ENCODE data around the gene HSDL1. TPM values are rescaled to one million over a fixed set of nuclear protein-coding genes. Genes with fewer than 3 reads are reported as not detected.

Gene HSDL1
- polyA plus RNA-seq, 1 donor from 2014 or later = 12.3 TPM

- no peaks in the 10 kb centered on the region for H3K27me3 Mint-ChIP-seq
- no peaks in the 10 kb centered on the region for H3K9me3 Mint-ChIP-seq
- H3K4me3 Mint-ChIP-seq = no peak overlapping the region
- H3K27ac Mint-ChIP-seq = no peak overlapping the region
- peaks cover 0 to 7% (median 5%) of the 10 kb centered on the region in 3 donors for H3K4me1 Mint-ChIP-seq
- peaks cover 3% of the 10 kb centered on the region for H3K36me3 Mint-ChIP-seq
Observed at GRCh38 chr16:84180519-84181140, 35.7 kb upstream of the HSDL1 start.

DNA sequence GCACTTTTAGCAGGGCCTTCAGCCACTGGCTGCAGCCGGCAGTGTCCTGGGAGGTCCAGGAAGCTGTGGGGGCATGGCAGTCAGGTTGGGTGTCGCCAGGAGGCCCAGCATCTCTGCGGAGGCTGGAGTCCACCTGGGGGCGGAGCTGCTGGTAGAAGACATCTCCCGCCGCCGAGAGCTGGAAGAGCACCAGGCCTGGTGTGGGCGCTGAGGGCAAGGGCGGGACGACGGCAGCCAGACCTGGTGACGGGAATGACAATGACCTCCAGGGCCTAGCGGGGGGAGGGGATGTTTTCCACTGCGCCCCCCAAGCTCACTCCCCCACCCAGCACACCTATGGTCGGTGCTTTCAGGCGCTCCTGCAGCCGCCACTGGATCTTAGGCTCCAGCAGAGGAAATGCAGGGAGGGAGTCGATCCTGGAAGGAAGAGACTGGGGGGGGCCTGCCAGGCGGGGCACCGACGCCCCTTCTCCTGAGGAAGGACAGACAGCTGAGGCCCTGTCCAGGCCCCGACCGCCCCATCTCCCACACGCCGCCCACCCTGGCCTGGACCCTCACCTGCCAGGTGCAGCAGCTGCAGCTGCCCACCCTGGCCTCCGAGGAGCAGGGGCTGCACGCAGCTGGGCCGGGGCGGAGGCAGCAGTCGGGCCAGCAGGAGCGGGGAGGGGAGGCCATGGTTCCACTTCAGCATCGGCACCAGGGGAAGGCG is 34.8 kb upstream of the HSDL1 start:
- H3K4me1 Mint-ChIP-seq = peaks cover 5 to 8% (median 6%) of the 10 kb centered on the region in 3 donors

GRCh38 chr16:84178892-84179611 is 34.1 kb upstream of the HSDL1 start:
- Mint-ChIP-seq H3K36me3 (peaks cover 3% of the 10 kb centered on the region), H3K27ac (no peak overlapping the region), H3K27me3 (no peaks in the 10 kb centered on the region), H3K4me1 (peaks cover 3 to 5% (median 4%) of the 10 kb centered on the region in 3 donors), H3K9me3 (no peaks in the 10 kb centered on the region), H3K4me3 (no peak overlapping the region)

More for the DNA sequence above, 34.8 kb upstream of the HSDL1 start:
- no peaks in the 10 kb centered on the region for H3K27me3 Mint-ChIP-seq
- no peak overlapping the region for H3K27ac Mint-ChIP-seq
- H3K36me3 Mint-ChIP-seq = peaks cover 3% of the 10 kb centered on the region
- H3K9me3 Mint-ChIP-seq = no peaks in the 10 kb centered on the region
- H3K4me3 Mint-ChIP-seq = no peak overlapping the region

DNA sequence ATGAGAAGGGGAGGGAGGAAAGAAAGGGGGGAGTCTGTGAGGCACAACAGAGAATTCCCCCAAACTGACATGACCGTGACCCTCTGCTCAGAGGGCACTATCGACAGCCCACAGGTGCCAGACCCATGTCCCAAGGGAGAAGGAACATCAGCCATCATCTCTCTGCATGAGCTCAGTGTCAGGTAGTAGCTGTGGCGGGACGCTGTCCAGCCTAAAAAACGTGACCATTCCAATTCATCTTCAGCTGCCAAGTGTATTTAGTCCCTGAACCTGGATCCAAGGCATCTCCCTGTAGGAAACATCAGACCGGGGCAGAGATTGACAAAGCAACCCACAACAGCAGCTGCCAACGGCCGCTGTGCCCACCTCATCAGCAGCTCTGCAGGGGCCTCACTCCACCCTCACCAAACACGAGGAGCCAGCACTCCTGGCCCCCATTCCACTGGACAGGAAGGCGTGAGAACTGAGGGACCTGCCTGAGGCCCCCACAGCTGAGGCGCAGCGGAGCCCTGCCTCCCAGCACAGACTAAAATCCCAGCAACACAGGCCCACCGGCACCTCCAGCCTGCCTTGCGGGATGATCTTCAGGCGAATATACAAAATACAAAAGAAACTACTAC is 33.3 kb upstream of the HSDL1 start:
- Mint-ChIP-seq H3K4me3 (peak overlapping the region in 1 of 4 donors; percentile 26), H3K4me1 (peaks cover 3 to 5% (median 4%) of the 10 kb centered on the region in 3 donors), H3K36me3 (peaks cover 3% of the 10 kb centered on the region), H3K9me3 (no peaks in the 10 kb centered on the region), H3K27me3 (no peaks in the 10 kb centered on the region), H3K27ac (peak overlapping the region in 1 of 3 donors; percentile 64)

DNA sequence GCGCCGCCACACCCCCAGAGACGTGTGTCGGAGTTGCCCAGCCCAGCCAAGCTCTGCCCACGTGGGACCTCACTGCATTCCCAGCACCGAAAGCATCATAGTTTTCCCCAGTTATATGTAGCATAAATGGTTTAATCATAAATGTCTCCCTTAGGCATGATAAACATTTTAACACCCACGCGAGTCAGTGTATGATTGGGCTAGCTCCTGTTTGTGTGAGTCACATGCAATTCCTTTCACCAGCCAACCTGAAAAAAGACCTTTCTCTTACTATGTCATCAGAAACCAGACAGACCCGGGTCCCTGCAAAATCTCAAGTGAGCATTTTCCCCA is 32.7 kb upstream of the HSDL1 start:
- Mint-ChIP-seq H3K4me3 (peak overlapping the region in 1 of 4 donors; percentile 26), H3K9me3 (no peaks in the 10 kb centered on the region), H3K27me3 (no peaks in the 10 kb centered on the region), H3K4me1 (peaks cover 3 to 5% (median 4%) of the 10 kb centered on the region in 3 donors), H3K36me3 (peaks cover 1% of the 10 kb centered on the region), H3K27ac (peak overlapping the region in 1 of 3 donors; percentile 64)

GRCh38 chr16:84176192-84177053 is 31.4 kb upstream of the HSDL1 start:
- H3K9me3 Mint-ChIP-seq = no peaks in the 10 kb centered on the region
- no peak overlapping the region for H3K27ac Mint-ChIP-seq
- H3K27me3 Mint-ChIP-seq = no peaks in the 10 kb centered on the region
- H3K36me3 Mint-ChIP-seq = no peaks in the 10 kb centered on the region
- no peak overlapping the region for H3K4me3 Mint-ChIP-seq
- H3K4me1 Mint-ChIP-seq = peaks cover 3 to 5% (median 4%) of the 10 kb centered on the region in 3 donors

DNA sequence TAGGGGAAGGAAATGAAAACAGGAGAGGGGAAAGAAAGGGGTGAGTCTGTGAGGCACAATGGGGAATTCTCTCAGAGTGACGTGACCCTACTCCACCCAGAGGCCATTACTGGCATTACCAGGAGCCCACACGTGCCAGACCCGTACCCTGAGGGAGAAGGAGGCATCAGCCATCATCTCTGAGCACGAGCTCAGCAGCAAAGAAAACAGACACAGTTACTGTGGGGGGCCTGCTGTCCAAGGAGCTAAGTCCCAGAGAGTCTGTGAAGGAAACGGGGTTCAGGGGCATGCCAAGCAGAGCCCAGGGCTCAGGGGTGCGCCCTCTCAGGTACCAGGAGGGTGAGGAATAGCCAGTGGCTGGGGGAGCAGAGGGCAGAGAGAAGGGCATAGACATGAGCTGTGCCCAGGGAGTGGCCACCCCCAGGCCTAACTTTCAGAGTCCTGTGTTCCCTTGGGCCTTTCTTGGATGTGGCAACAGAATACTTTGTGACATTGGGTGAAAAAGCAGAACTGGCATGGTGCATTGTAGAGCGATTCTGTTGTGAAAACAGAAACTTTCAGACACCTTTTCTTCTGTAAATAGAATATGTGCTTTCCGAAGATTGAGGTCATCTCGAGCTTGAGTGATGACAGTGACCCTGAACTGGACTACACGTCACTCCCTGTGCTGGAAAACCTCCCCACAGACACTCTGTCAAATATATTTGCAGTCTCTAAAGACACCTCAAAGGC is 30.5 kb upstream of the HSDL1 start:
- Mint-ChIP-seq H3K4me1 (peaks cover 3 to 5% (median 4%) of the 10 kb centered on the region in 3 donors), H3K36me3 (no peaks in the 10 kb centered on the region), H3K27ac (no peak overlapping the region), H3K4me3 (peak overlapping the region in 2 of 4 donors; percentile 36 to 70), H3K9me3 (no peaks in the 10 kb centered on the region), H3K27me3 (no peaks in the 10 kb centered on the region)

- H3K36me3 Mint-ChIP-seq = no peaks in the 10 kb centered on the region
- H3K4me3 Mint-ChIP-seq = no peak overlapping the region
- no peaks in the 10 kb centered on the region for H3K9me3 Mint-ChIP-seq
- no peak overlapping the region for H3K27ac Mint-ChIP-seq
- H3K4me1 Mint-ChIP-seq = peaks cover 3 to 5% (median 4%) of the 10 kb centered on the region in 3 donors
- H3K27me3 Mint-ChIP-seq = peaks cover 1% of the 10 kb centered on the region
Observed at GRCh38 chr16:84174396-84174795, 29.4 kb upstream of the HSDL1 start.

DNA sequence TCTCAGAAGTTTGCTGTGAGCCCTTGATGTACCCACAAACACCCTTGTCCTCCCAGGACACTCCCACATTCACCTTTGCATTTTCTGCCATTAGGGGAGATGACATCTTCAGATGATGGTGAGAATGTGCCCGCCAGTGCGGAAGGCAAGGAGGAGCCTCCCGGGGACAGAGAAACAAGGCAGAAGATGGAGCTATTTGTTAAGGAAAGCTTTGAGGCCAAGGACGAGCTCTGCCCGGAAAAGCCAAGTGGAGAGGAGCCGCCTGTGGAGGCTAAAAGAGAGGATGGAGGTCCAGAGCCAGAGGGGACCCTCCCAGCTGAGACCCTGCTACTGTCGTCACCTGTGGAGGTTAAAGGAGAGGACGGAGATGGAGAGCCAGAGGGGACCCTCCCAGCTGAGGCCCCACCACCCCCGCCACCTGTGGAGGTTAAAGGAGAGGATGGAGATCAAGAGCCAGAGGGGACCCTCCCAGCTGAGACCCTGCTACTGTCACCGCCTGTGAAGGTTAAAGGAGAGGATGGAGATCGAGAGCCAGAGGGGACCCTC is 24.9 kb upstream of the HSDL1 start:
- H3K4me3 Mint-ChIP-seq = no peak overlapping the region
- H3K9me3 Mint-ChIP-seq = no peaks in the 10 kb centered on the region
- H3K27ac Mint-ChIP-seq = no peak overlapping the region
- peaks cover 12% of the 10 kb centered on the region for H3K27me3 Mint-ChIP-seq
- no peaks in the 10 kb centered on the region for H3K36me3 Mint-ChIP-seq
- no peaks in the 10 kb centered on the region for H3K4me1 Mint-ChIP-seq

GRCh38 chr16:84166796-84167695 is 22.1 kb upstream of the HSDL1 start:
- no peak overlapping the region for H3K4me3 Mint-ChIP-seq
- H3K27me3 Mint-ChIP-seq = peaks cover 17% of the 10 kb centered on the region
- H3K27ac Mint-ChIP-seq = peak overlapping the region in 1 of 3 donors; percentile 19
- H3K4me1 Mint-ChIP-seq = no peaks in the 10 kb centered on the region
- H3K36me3 Mint-ChIP-seq = no peaks in the 10 kb centered on the region
- H3K9me3 Mint-ChIP-seq = no peaks in the 10 kb centered on the region

DNA sequence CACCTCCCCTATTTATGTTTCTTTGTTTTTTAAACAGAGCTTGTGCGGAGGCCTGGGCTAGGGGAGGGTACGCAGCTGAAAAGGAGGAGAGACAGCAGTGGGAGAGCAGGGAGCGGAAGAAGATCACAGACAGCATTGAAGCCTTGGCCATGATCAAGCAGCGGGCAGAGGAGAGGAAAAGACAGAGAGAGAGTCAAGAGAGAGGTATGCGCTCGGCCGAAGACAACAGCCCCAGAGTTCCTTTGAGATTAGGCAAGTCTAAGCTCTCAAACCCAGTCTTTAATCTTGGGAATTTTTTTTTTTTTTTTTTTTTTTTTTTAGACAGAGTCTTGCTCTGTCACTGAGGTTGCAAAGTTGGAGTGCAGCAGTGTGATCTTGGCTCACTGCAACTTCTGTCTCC is 20.8 kb upstream of the HSDL1 start:
- peaks cover 22% of the 10 kb centered on the region for H3K27me3 Mint-ChIP-seq
- no peaks in the 10 kb centered on the region for H3K4me1 Mint-ChIP-seq
- H3K36me3 Mint-ChIP-seq = no peaks in the 10 kb centered on the region
- no peak overlapping the region for H3K4me3 Mint-ChIP-seq
- no peaks in the 10 kb centered on the region for H3K9me3 Mint-ChIP-seq
- H3K27ac Mint-ChIP-seq = no peak overlapping the region

DNA sequence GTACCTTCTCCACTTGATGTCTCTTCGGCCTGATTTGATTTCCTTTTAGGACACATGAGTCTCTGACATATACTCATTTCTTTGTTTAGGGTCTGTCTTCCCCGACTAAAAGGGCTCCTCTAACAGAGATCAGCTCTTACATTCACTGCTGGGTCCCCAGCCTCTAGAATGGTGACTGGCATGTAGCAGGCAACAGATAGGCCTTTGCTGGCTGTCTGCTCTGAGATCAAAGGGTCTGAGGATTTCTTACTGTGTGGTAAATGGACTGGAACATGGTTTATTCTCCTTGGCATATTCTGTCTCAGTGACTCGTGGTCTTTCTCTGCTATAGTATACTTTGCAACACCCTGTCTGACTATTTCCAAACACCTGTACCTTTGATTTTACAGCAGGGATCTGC is 16.8 kb upstream of the HSDL1 start:
- Mint-ChIP-seq H3K27me3 (peaks cover 30% of the 10 kb centered on the region), H3K36me3 (no peaks in the 10 kb centered on the region)

GRCh38 chr16:84161037-84161436 is 16.1 kb upstream of the HSDL1 start:
- H3K4me1 Mint-ChIP-seq = no peaks in the 10 kb centered on the region
- no peaks in the 10 kb centered on the region for H3K9me3 Mint-ChIP-seq
- peaks cover 27% of the 10 kb centered on the region for H3K27me3 Mint-ChIP-seq
- no peaks in the 10 kb centered on the region for H3K36me3 Mint-ChIP-seq
- H3K27ac Mint-ChIP-seq = no peak overlapping the region
- H3K4me3 Mint-ChIP-seq = peak overlapping the region in 1 of 4 donors; percentile 34

More for the DNA sequence above, 16.8 kb upstream of the HSDL1 start:
- Mint-ChIP-seq H3K9me3 (no peaks in the 10 kb centered on the region), H3K4me3 (no peak overlapping the region), H3K27ac (no peak overlapping the region), H3K4me1 (no peaks in the 10 kb centered on the region)
